Activated CD4-positive, alpha-beta T cell treated with anti-CD3 and anti-CD28 coated beads, Interleukin-2, amount 10 ng/mL, durations not matched to agents 24 days and 14 days (primary cell): ENCODE measurements around the gene PRG2. TPM values are rescaled to one million over a fixed set of nuclear protein-coding genes. Genes with fewer than 3 reads are reported as not detected.
A peak's percentile ranks its signal among the peaks of the same experiment; 100 is the strongest.

Experiments
- DNase-seq: peaks from one replicate; pipeline ENCODE4 v3.0.0; 2022
- H3K27ac Mint-ChIP-seq: one replicate; pipeline ENCODE4 v1.8.0; 2022; ENCODE audit warnings: mild to moderate bottlenecking, mixed read lengths
- H3K27me3 Mint-ChIP-seq: one replicate; pipeline ENCODE4 v1.8.0; 2022; ENCODE audit warnings: mixed read lengths
- H3K36me3 Mint-ChIP-seq: one replicate; pipeline ENCODE4 v1.8.0; 2022; ENCODE audit warnings: low read depth, mild to moderate bottlenecking, mixed read lengths
- H3K4me1 Mint-ChIP-seq: one replicate; pipeline ENCODE4 v1.8.0; 2021; ENCODE audit warnings: mixed read lengths
- H3K4me3 Mint-ChIP-seq: one replicate; pipeline ENCODE4 v1.8.0; 2022; ENCODE audit warnings: mild to moderate bottlenecking, moderate library complexity, mixed read lengths
- H3K9me3 Mint-ChIP-seq: one replicate; pipeline ENCODE4 v1.8.0; 2021; ENCODE audit warnings: mixed read lengths
- intact Hi-C: fragments of 100-400 bp; cut with micrococcal nuclease; formaldehyde crosslinking; loops from one replicate; pipeline ENCODE4 v1.15.1; 2023
- total RNA-seq: library from RNA; stranded (reverse); gene quantifications from 2 replicates; pipeline ENCODE4 v1.2.3, GENCODE V29; 2022

Gene PRG2
- total RNA-seq, 1 donor from 2014 or later = 0.35 TPM

- Mint-ChIP-seq H3K36me3 (no peaks in the 10 kb centered on the region), H3K27me3 (peaks cover 8% of the 10 kb centered on the region), H3K4me3 (no peak overlapping the region), H3K9me3 (no peaks in the 10 kb centered on the region), H3K27ac (no peak overlapping the region), H3K4me1 (no peaks in the 10 kb centered on the region)
- intact Hi-C loops = no loop called here
- no peak for DNase-seq
Measured at GRCh38 chr11:57360991-57361390, 29.5 kb downstream of the PRG2 start.

- intact Hi-C loops = no loop called here
- Mint-ChIP-seq H3K4me3 (no peak overlapping the region), H3K27me3 (peaks cover 9% of the 10 kb centered on the region)
Measured at GRCh38 chr11:57359896-57360690, 30.4 kb downstream of the PRG2 start.

GRCh38 chr11:57359396-57359795, 31.1 kb downstream of the PRG2 start:
- intact Hi-C loops = no loop called here
- no peaks in the 10 kb centered on the region for H3K4me1 Mint-ChIP-seq
- H3K27ac Mint-ChIP-seq = no peak overlapping the region
- no peaks in the 10 kb centered on the region for H3K9me3 Mint-ChIP-seq
- no peaks in the 10 kb centered on the region for H3K36me3 Mint-ChIP-seq
- H3K4me3 Mint-ChIP-seq = no peak overlapping the region
- H3K27me3 Mint-ChIP-seq = peaks cover 15% of the 10 kb centered on the region
- no peak for DNase-seq

More at GRCh38 chr11:57359896-57360690, 30.4 kb downstream of the PRG2 start:
- H3K9me3 Mint-ChIP-seq = no peaks in the 10 kb centered on the region
- no peak for DNase-seq
- H3K4me1 Mint-ChIP-seq = no peaks in the 10 kb centered on the region
- H3K36me3 Mint-ChIP-seq = no peaks in the 10 kb centered on the region
- H3K27ac Mint-ChIP-seq = no peak overlapping the region

GRCh38 chr11:57358991-57359390, 31.5 kb downstream of the PRG2 start:
- H3K4me1 Mint-ChIP-seq = no peaks in the 10 kb centered on the region
- H3K27ac Mint-ChIP-seq = no peak overlapping the region
- no peaks in the 10 kb centered on the region for H3K36me3 Mint-ChIP-seq
- DNase-seq = no peak
- intact Hi-C loops = no loop called here
- no peaks in the 10 kb centered on the region for H3K9me3 Mint-ChIP-seq
- no peak overlapping the region for H3K4me3 Mint-ChIP-seq
- H3K27me3 Mint-ChIP-seq = peaks cover 18% of the 10 kb centered on the region

GRCh38 chr11:57358543-57358961, 31.9 kb downstream of the PRG2 start:
- Mint-ChIP-seq H3K9me3 (no peaks in the 10 kb centered on the region), H3K27me3 (peaks cover 20% of the 10 kb centered on the region), H3K4me3 (no peak overlapping the region), H3K4me1 (no peaks in the 10 kb centered on the region), H3K36me3 (no peaks in the 10 kb centered on the region), H3K27ac (no peak overlapping the region)
- no peak for DNase-seq
- intact Hi-C loops = no loop called here

GRCh38 chr11:57357856-57358255, 32.6 kb downstream of the PRG2 start:
- no peak for DNase-seq
- H3K36me3 Mint-ChIP-seq = no peaks in the 10 kb centered on the region
- peaks cover 25% of the 10 kb centered on the region for H3K27me3 Mint-ChIP-seq
- no peak overlapping the region for H3K27ac Mint-ChIP-seq
- H3K4me1 Mint-ChIP-seq = no peaks in the 10 kb centered on the region
- no peak overlapping the region for H3K4me3 Mint-ChIP-seq
- intact Hi-C loops = no loop called here
- H3K9me3 Mint-ChIP-seq = no peaks in the 10 kb centered on the region

GRCh38 chr11:57357310-57357709, 33.1 kb downstream of the PRG2 start:
- DNase-seq = no peak
- no peaks in the 10 kb centered on the region for H3K4me1 Mint-ChIP-seq
- peaks cover 26% of the 10 kb centered on the region for H3K27me3 Mint-ChIP-seq
- H3K27ac Mint-ChIP-seq = no peak overlapping the region
- no peaks in the 10 kb centered on the region for H3K9me3 Mint-ChIP-seq
- intact Hi-C loops = no loop called here
- no peak overlapping the region for H3K4me3 Mint-ChIP-seq
- no peaks in the 10 kb centered on the region for H3K36me3 Mint-ChIP-seq

GRCh38 chr11:57356268-57356667, 34.2 kb downstream of the PRG2 start:
- Mint-ChIP-seq H3K9me3 (no peaks in the 10 kb centered on the region), H3K4me1 (no peaks in the 10 kb centered on the region), H3K27me3 (peaks cover 30% of the 10 kb centered on the region), H3K4me3 (no peak overlapping the region), H3K36me3 (peaks cover 2% of the 10 kb centered on the region), H3K27ac (no peak overlapping the region)
- intact Hi-C loops = no loop called here
- DNase-seq = no peak

- intact Hi-C loops = no loop called here
- Mint-ChIP-seq H3K9me3 (no peaks in the 10 kb centered on the region), H3K4me3 (no peak overlapping the region), H3K4me1 (peaks cover 4% of the 10 kb centered on the region), H3K36me3 (peaks cover 2% of the 10 kb centered on the region), H3K27ac (no peak overlapping the region), H3K27me3 (peaks cover 33% of the 10 kb centered on the region)
- DNase-seq = no peak
Measured at GRCh38 chr11:57354699-57355098, 35.8 kb downstream of the PRG2 start.

- Mint-ChIP-seq H3K4me3 (no peak overlapping the region), H3K27me3 (peaks cover 34% of the 10 kb centered on the region), H3K9me3 (no peaks in the 10 kb centered on the region), H3K4me1 (peaks cover 4% of the 10 kb centered on the region), H3K27ac (no peak overlapping the region), H3K36me3 (peaks cover 2% of the 10 kb centered on the region)
- intact Hi-C loops = no loop called here
- DNase-seq = no peak
Measured at GRCh38 chr11:57353852-57354251, 36.6 kb downstream of the PRG2 start.

- DNase-seq = no peak
- H3K9me3 Mint-ChIP-seq = no peaks in the 10 kb centered on the region
- peaks cover 2% of the 10 kb centered on the region for H3K36me3 Mint-ChIP-seq
- H3K27me3 Mint-ChIP-seq = peaks cover 37% of the 10 kb centered on the region
- no peak overlapping the region for H3K27ac Mint-ChIP-seq
- no peak overlapping the region for H3K4me3 Mint-ChIP-seq
- H3K4me1 Mint-ChIP-seq = peaks cover 4% of the 10 kb centered on the region
- intact Hi-C loops = no loop called here
Measured at GRCh38 chr11:57353446-57353845, 37.0 kb downstream of the PRG2 start.

GRCh38 chr11:57353036-57353435, 37.4 kb downstream of the PRG2 start:
- H3K4me3 Mint-ChIP-seq = no peak overlapping the region
- H3K9me3 Mint-ChIP-seq = no peaks in the 10 kb centered on the region
- H3K27me3 Mint-ChIP-seq = peaks cover 37% of the 10 kb centered on the region
- H3K4me1 Mint-ChIP-seq = peaks cover 4% of the 10 kb centered on the region
- intact Hi-C loops = no loop called here
- H3K27ac Mint-ChIP-seq = no peak overlapping the region
- H3K36me3 Mint-ChIP-seq = peaks cover 2% of the 10 kb centered on the region
- no peak for DNase-seq

GRCh38 chr11:57349491-57350274, 40.8 kb downstream of the PRG2 start:
- Mint-ChIP-seq H3K4me1 (peaks cover 7% of the 10 kb centered on the region), H3K27me3 (peaks cover 32% of the 10 kb centered on the region), H3K4me3 (no peak overlapping the region), H3K36me3 (peaks cover 2% of the 10 kb centered on the region), H3K9me3 (no peaks in the 10 kb centered on the region), H3K27ac (no peak overlapping the region)
- DNase-seq = peak; percentile 89
- intact Hi-C loops = no loop called here

- no peak overlapping the region for H3K27ac Mint-ChIP-seq
- H3K9me3 Mint-ChIP-seq = no peaks in the 10 kb centered on the region
- peaks cover 7% of the 10 kb centered on the region for H3K4me1 Mint-ChIP-seq
- no peak for DNase-seq
- peaks cover 25% of the 10 kb centered on the region for H3K27me3 Mint-ChIP-seq
- intact Hi-C loops = no loop called here
- H3K36me3 Mint-ChIP-seq = peaks cover 2% of the 10 kb centered on the region
- H3K4me3 Mint-ChIP-seq = no peak overlapping the region
Measured at GRCh38 chr11:57348636-57349313, 41.7 kb downstream of the PRG2 start.
